GM23338 (cell line): ENCODE measurements around the gene PLEKHO1.

Experiments used
- CTCF ChIP-seq, 2 experiments: fragments of 200-600 bp in 1 of 2; sonication (generic) in 1 of 2; conservative IDR thresholded peaks; 2 replicates each; pipeline versions ENCODE4 v1.5.1 to v1.6.1; 2016 to 2017; ENCODE audit warnings: antibody characterized with exemption in 2 of 2, low read depth in 2 of 2, mild to moderate bottlenecking in 2 of 2, moderate library complexity in 1 of 2
- EZH2 ChIP-seq: fragments of 200-600 bp; sonication (generic); IDR thresholded peaks from one replicate; pipeline ENCODE4 v1.8.0; 2017; ENCODE audit warnings: antibody characterized with exemption, mild to moderate bottlenecking, low read depth; ENCODE audit not compliant: unreplicated experiment
- EZH2phosphoT487 ChIP-seq: fragments of 200-600 bp; sonication (generic); IDR thresholded peaks from one replicate; pipeline ENCODE4 v1.8.1; 2018; ENCODE audit warnings: antibody characterized with exemption; ENCODE audit not compliant: unreplicated experiment
- NANOG ChIP-seq: IDR thresholded peaks from 2 replicates; pipeline ENCODE4 v1.6.1; 2016; ENCODE audit warnings: antibody characterized with exemption, borderline replicate concordance
- POLR2AphosphoS5 ChIP-seq: IDR thresholded peaks from 2 replicates; pipeline ENCODE4 v1.6.1; 2016; ENCODE audit warnings: antibody characterized with exemption, low read depth
- REST ChIP-seq: IDR thresholded peaks from one replicate; pipeline ENCODE4 v1.6.1; 2018; ENCODE audit warnings: antibody characterized with exemption; ENCODE audit not compliant: unreplicated experiment

- no peak for TF ChIP-seq EZH2
- TF ChIP-seq CTCF (conservative IDR thresholded peaks at IDR 0.05; ENCODE audit: low read depth in 2 of 2), result peak; percentile 73 to 91
- no peak for TF ChIP-seq NANOG
- no peak for TF ChIP-seq REST
- TF ChIP-seq POLR2AphosphoS5, result no peak
- TF ChIP-seq EZH2phosphoT487, result no peak
These were observed 16.2 kb downstream of the PLEKHO1 start for GRCh38 chr1:150165622-150166612.
